Stimulated activated CD4-positive, alpha-beta T cell treated with anti-CD3 and anti-CD28 coated beads, Interleukin-1b, Interleukin-23, amount 100 ng/mL, for 48 hours (primary cell): ENCODE data around the gene PSME3IP1.

Source experiments
- DNase-seq: peaks from one replicate; pipeline ENCODE4 v3.0.0-alpha.2; 2020

Gene PSME3IP1

GRCh38 chr16:57141822-57142631, 43.8 kb downstream of the PSME3IP1 start:
- no peak for DNase-seq

GRCh38 chr16:57140931-57141668, 44.7 kb downstream of the PSME3IP1 start:
- no peak for DNase-seq

GRCh38 chr16:57138281-57138935, 47.4 kb downstream of the PSME3IP1 start:
- no peak for DNase-seq

- no peak for DNase-seq
Measured at GRCh38 chr16:57137566-57138273, 48.1 kb downstream of the PSME3IP1 start.

- DNase-seq: no peak
Measured at GRCh38 chr16:57137043-57137442, 48.8 kb downstream of the PSME3IP1 start.

GRCh38 chr16:57134982-57135381, 50.9 kb downstream of the PSME3IP1 start:
- DNase-seq: no peak

- DNase-seq: no peak
Measured at GRCh38 chr16:57133886-57134285, 52.0 kb downstream of the PSME3IP1 start.

GRCh38 chr16:57133031-57133430, 52.8 kb downstream of the PSME3IP1 start:
- no peak for DNase-seq

GRCh38 chr16:57132470-57132869, 53.4 kb downstream of the PSME3IP1 start:
- DNase-seq: no peak

GRCh38 chr16:57131351-57131970, 54.4 kb downstream of the PSME3IP1 start:
- DNase-seq: no peak

GRCh38 chr16:57130950-57131321, 54.9 kb downstream of the PSME3IP1 start:
- no peak for DNase-seq

GRCh38 chr16:57128771-57129389, 57.0 kb downstream of the PSME3IP1 start:
- DNase-seq: peak; percentile 55

- DNase-seq: no peak
Measured at GRCh38 chr16:57127836-57128235, 58.0 kb downstream of the PSME3IP1 start.

GRCh38 chr16:57127037-57127763, 58.6 kb downstream of the PSME3IP1 start:
- DNase-seq: no peak

GRCh38 chr16:57126411-57126810, 59.4 kb downstream of the PSME3IP1 start:
- DNase-seq: no peak

- DNase-seq: no peak
Measured at GRCh38 chr16:57125969-57126368, 59.9 kb downstream of the PSME3IP1 start.

GRCh38 chr16:57125376-57125775, 60.5 kb downstream of the PSME3IP1 start:
- DNase-seq: no peak

- DNase-seq: no peak
Measured at GRCh38 chr16:57123974-57124674, 61.7 kb downstream of the PSME3IP1 start.

GRCh38 chr16:57123216-57123973, 62.4 kb downstream of the PSME3IP1 start:
- no peak for DNase-seq
